ENCODE data around the gene E4F1.

The E4F1 gene

GRCh38 chr16:2190659-2191445 is 32.5 kb upstream of the E4F1 start:
- TF ChIP-seq POLR2A (IDR thresholded peaks at IDR 0.05; ENCODE audit: low read depth, low read length) (no peak), TAF1 (IDR thresholded peaks at IDR 0.05; ENCODE audit: borderline replicate concordance, low read depth, low read length) (no peak), POLR2AphosphoS5 (IDR thresholded peaks at IDR 0.05; ENCODE audit: low read depth, low read length) (no peak)
- FAIRE-seq (no peak), DNase-seq (ENCODE audit: insufficient read length) (no peak)

DNA sequence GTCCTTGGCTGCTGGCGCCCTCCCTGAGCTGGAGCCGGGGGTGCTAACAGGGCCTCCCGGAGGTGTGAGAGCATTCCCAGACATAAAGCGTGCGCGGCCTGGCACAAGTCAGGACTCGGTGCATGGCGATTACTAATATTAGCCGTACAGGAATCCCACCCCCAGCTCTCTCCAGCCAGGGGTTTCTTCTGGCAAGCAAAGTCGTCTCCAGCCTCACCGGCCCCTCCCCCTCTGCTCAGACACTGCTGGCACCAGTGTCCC is 32.0 kb upstream of the E4F1 start:
- no peak for FAIRE-seq

GRCh38 chr16:2194166-2194834 is 29.1 kb upstream of the E4F1 start:
- TF ChIP-seq POLR2A (IDR thresholded peaks at IDR 0.05; ENCODE audit: low read depth, low read length): no peak
- no peak for TF ChIP-seq TAF1 (IDR thresholded peaks at IDR 0.05; ENCODE audit: borderline replicate concordance, low read depth, low read length)
- no peak for TF ChIP-seq POLR2AphosphoS5 (IDR thresholded peaks at IDR 0.05; ENCODE audit: low read depth, low read length)
- DNase-seq (ENCODE audit: insufficient read length) (no peak), FAIRE-seq (no peak)

More for the DNA sequence above, 32.0 kb upstream of the E4F1 start:
- TF ChIP-seq TAF1 (IDR thresholded peaks at IDR 0.05; ENCODE audit: borderline replicate concordance, low read depth, low read length) (no peak), POLR2AphosphoS5 (IDR thresholded peaks at IDR 0.05; ENCODE audit: low read depth, low read length) (no peak), POLR2A (IDR thresholded peaks at IDR 0.05; ENCODE audit: low read depth, low read length) (no peak)
- DNase-seq (ENCODE audit: insufficient read length): no peak

GRCh38 chr16:2194852-2195321 is 28.5 kb upstream of the E4F1 start:
- peak; percentile 85 for FAIRE-seq
- DNase-seq (ENCODE audit: insufficient read length): peak; percentile 61
- no peak for TF ChIP-seq POLR2AphosphoS5 (IDR thresholded peaks at IDR 0.05; ENCODE audit: low read depth, low read length)
- TF ChIP-seq POLR2A (IDR thresholded peaks at IDR 0.05; ENCODE audit: low read depth, low read length): no peak
- no peak for TF ChIP-seq TAF1 (IDR thresholded peaks at IDR 0.05; ENCODE audit: borderline replicate concordance, low read depth, low read length)

DNA sequence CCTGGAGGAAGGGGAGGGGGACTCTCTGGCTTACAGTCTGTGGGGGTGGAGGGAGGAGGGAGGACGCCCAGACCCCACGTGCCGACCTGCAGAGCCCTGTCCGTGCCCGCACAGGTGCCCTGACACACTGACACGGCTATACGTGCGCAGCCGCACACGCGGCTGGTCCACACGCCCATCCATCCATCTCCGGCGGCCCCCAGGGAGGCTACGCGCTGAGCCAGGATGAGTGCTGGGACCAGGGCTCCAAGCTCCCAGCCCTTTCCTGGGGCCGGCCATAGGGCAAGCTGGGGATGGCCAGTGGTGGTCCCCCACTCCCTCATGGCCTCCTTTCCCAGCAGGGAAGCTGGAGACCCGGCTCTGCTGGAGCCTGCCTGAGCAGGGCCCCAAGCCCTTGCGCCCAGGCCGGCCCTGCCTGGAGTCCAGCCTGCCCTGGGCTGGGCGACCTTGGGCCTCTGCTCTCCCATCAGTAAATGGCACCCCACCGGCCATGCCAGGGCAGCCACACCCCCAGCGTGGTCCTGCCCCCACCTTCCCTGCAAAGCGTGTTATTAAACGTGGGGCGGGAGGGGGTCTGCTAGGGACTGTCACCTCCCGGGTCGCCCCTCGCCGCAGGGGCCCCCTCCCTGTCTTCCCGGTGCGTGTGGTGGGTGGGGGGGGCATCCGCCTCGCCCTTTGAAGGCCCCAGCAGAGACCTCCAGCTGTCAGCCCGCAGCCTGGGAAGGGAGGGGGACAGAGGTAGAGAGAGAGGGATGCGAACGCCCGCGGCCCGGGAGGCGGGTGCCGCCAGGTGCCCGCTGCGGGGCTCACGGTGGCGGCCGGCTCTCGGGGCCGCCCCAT is 27.8 kb upstream of the E4F1 start:
- TF ChIP-seq TAF1 (IDR thresholded peaks at IDR 0.05; ENCODE audit: borderline replicate concordance, low read depth, low read length) (no peak), POLR2A (IDR thresholded peaks at IDR 0.05; ENCODE audit: low read depth, low read length) (no peak)
- FAIRE-seq (no peak), DNase-seq (ENCODE audit: insufficient read length) (no peak)

- FAIRE-seq: no peak
- DNase-seq (ENCODE audit: insufficient read length): no peak
- no peak for TF ChIP-seq POLR2AphosphoS5 (IDR thresholded peaks at IDR 0.05; ENCODE audit: low read depth, low read length)
- TF ChIP-seq TAF1 (IDR thresholded peaks at IDR 0.05; ENCODE audit: borderline replicate concordance, low read depth, low read length): no peak
- TF ChIP-seq POLR2A (IDR thresholded peaks at IDR 0.05; ENCODE audit: low read depth, low read length): no peak
Measured at GRCh38 chr16:2196162-2196980, 27.0 kb upstream of the E4F1 start, which contains the start of gene CASKIN1. Gene CASKIN1 (minus strand): TSS chr16:2196605. CDS start chr16:2196432, 173 bp downstream.

DNA sequence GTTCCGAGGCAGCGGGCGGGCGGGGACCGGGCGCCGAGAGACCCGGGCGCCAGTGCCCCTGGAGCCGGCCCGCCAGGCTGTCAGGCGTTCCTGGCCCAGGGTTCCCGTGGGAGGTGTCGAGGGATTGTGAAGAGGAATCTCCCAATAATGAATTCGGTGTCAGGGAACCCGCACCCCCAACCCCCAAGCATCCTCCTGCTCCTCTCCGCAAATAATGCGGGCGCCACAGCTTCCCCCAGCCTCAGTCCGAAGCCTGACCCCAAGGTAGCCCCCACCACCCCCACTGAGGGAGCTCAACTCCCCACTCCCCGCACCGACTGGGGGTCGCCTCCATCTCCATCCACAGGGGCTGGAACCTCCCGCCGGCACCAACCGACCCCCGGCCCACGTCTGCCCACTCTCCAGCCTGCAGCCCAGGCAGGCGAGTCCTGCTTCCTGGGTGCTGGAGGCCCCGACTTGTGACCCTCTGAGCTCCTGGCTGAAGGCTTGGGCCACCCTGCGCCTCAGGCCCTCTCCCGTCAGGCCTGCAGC is 26.3 kb upstream of the E4F1 start:
- FAIRE-seq (no peak), DNase-seq (ENCODE audit: insufficient read length) (no peak)
- TF ChIP-seq TAF1 (IDR thresholded peaks at IDR 0.05; ENCODE audit: borderline replicate concordance, low read depth, low read length) (no peak), POLR2AphosphoS5 (IDR thresholded peaks at IDR 0.05; ENCODE audit: low read depth, low read length) (no peak), POLR2A (IDR thresholded peaks at IDR 0.05; ENCODE audit: low read depth, low read length) (no peak)

- no peak for TF ChIP-seq POLR2A (IDR thresholded peaks at IDR 0.05; ENCODE audit: low read depth, low read length)
- no peak for TF ChIP-seq POLR2AphosphoS5 (IDR thresholded peaks at IDR 0.05; ENCODE audit: low read depth, low read length)
- no peak for TF ChIP-seq TAF1 (IDR thresholded peaks at IDR 0.05; ENCODE audit: borderline replicate concordance, low read depth, low read length)
- DNase-seq (ENCODE audit: insufficient read length) (no peak), FAIRE-seq (no peak)
Measured at GRCh38 chr16:2197765-2198164, 25.6 kb upstream of the E4F1 start.

DNA sequence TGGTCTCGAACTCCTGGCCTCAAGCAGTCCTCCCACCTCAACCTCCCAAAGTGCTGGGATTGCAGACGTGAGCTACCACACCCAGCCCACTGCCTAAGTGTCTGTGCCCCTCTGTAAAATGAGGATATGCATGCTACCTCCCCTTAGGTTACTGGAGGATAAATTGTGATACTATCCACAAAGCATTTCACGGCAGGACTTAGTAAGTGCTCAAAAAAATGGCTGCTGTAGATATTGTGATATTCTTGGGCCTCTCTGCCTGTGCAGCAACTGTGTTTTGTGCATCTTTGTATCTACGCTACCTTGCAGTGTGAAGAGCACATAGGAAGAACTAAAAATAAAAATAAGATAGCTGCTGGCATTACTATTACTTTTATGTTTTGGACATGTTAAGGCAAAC is 25.1 kb upstream of the E4F1 start:
- DNase-seq (ENCODE audit: insufficient read length) (no peak), FAIRE-seq (no peak)
- TF ChIP-seq POLR2AphosphoS5 (IDR thresholded peaks at IDR 0.05; ENCODE audit: low read depth, low read length): no peak
- TF ChIP-seq POLR2A (IDR thresholded peaks at IDR 0.05; ENCODE audit: low read depth, low read length): no peak
- no peak for TF ChIP-seq TAF1 (IDR thresholded peaks at IDR 0.05; ENCODE audit: borderline replicate concordance, low read depth, low read length)

DNA sequence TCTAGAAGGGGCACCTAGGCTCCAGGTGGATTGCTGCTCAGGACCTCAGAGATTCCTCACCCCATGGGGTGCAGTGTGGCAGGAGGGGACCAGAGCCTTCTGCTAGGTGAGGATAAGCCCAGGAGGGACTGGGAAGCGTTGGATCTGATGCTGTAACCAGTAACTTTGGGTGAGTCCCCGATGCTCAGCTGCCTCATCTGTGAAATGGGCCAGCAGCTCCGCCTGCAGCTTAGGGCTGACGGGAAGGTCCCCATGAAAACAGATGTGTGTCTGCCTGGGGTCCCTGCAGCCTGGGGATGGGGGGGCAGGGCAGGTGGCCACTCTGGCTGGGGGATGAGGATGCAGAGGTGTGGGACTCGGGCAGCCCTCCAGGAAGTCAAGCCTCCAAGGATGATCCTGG is 24.3 kb upstream of the E4F1 start:
- no peak for DNase-seq (ENCODE audit: insufficient read length)
- no peak for FAIRE-seq
- no peak for TF ChIP-seq TAF1 (IDR thresholded peaks at IDR 0.05; ENCODE audit: borderline replicate concordance, low read depth, low read length)
- no peak for TF ChIP-seq POLR2AphosphoS5 (IDR thresholded peaks at IDR 0.05; ENCODE audit: low read depth, low read length)
- no peak for TF ChIP-seq POLR2A (IDR thresholded peaks at IDR 0.05; ENCODE audit: low read depth, low read length)

Measured in GM12892 (cell line).